Subcutaneous adipose tissue (tissue), 4 donors: ENCODE measurements around the gene RS1. TPM values are rescaled to one million over a fixed set of nuclear protein-coding genes. Genes with fewer than 3 reads are reported as not detected.

ENCODE experiments used
- CTCF ChIP-seq: fragments of 450-650 bp; IDR thresholded peaks from one replicate; pipeline ENCODE4 v1.5.1; 2016; ENCODE audit warnings: low read depth, mild to moderate bottlenecking, control low read depth, antibody characterized with exemption, moderate library complexity
- total RNA-seq, 4 donors: library from RNA; depleted of rRNA; stranded (reverse); fragments of >200 nt; gene quantifications; one replicate each; pipeline ENCODE4 v1.1.0, GENCODE V29; 2016

RS1 gene
- total RNA-seq, 4 donors from 2014 or later: 0.16 TPM; not detected in 3

- TF ChIP-seq CTCF: no peak
Measured at GRCh38 chrX:18664947-18665346, 7.0 kb downstream of the RS1 start.

GRCh38 chrX:18661273-18661672 lies 10.6 kb downstream of the RS1 start:
- no peak for TF ChIP-seq CTCF

- TF ChIP-seq CTCF: no peak
Measured at GRCh38 chrX:18654875-18655836, 16.8 kb downstream of the RS1 start.

GRCh38 chrX:18652636-18653035 lies 19.3 kb downstream of the RS1 start:
- no peak for TF ChIP-seq CTCF

- no peak for TF ChIP-seq CTCF
Measured at GRCh38 chrX:18650662-18651061, 21.2 kb downstream of the RS1 start.

- no peak for TF ChIP-seq CTCF
Measured at GRCh38 chrX:18649498-18649951, 22.4 kb downstream of the RS1 start.

GRCh38 chrX:18647621-18648020 lies 24.3 kb downstream of the RS1 start:
- no peak for TF ChIP-seq CTCF
